ENCODE data around the gene FAM163B. TPM values are rescaled to one million over a fixed set of nuclear protein-coding genes. Genes with fewer than 3 reads are reported as not detected.

The FAM163B gene
- total RNA-seq, 1 donor from 2014 or later, result not detected

- DNase-seq (ENCODE audit: low read depth, low spot score), result no peak
- H3K9me3 Mint-ChIP-seq, result no peaks in the 10 kb centered on the region
- no peaks in the 10 kb centered on the region for H3K27me3 Mint-ChIP-seq (ENCODE audit: low read depth)
- peaks cover 16% of the 10 kb centered on the region for H3K4me1 Mint-ChIP-seq
- no peak overlapping the region for H3K4me3 Mint-ChIP-seq
- no peaks in the 10 kb centered on the region for H3K36me3 Mint-ChIP-seq (ENCODE audit: low read depth)
- TF ChIP-seq CTCF (conservative IDR thresholded peaks at IDR 0.05), result no peak
- no peak overlapping the region for H3K27ac Mint-ChIP-seq (ENCODE audit: unreplicated experiment)
Measured at GRCh38 chr9:133552236-133552635, 57.0 kb downstream of the FAM163B start.

GRCh38 chr9:133551446-133551845, 57.7 kb downstream of the FAM163B start:
- no peak for TF ChIP-seq CTCF (conservative IDR thresholded peaks at IDR 0.05)
- Mint-ChIP-seq H3K36me3 (ENCODE audit: low read depth) (no peaks in the 10 kb centered on the region), H3K27ac (ENCODE audit: unreplicated experiment) (no peak overlapping the region), H3K4me3 (no peak overlapping the region), H3K4me1 (peaks cover 17% of the 10 kb centered on the region), H3K9me3 (no peaks in the 10 kb centered on the region), H3K27me3 (ENCODE audit: low read depth) (no peaks in the 10 kb centered on the region)
- no peak for DNase-seq (ENCODE audit: low read depth, low spot score)

- no peak for TF ChIP-seq CTCF (conservative IDR thresholded peaks at IDR 0.05)
- no peak for DNase-seq (ENCODE audit: low read depth, low spot score)
- no peaks in the 10 kb centered on the region for H3K27me3 Mint-ChIP-seq (ENCODE audit: low read depth)
- H3K9me3 Mint-ChIP-seq, result no peaks in the 10 kb centered on the region
- no peaks in the 10 kb centered on the region for H3K36me3 Mint-ChIP-seq (ENCODE audit: low read depth)
- H3K27ac Mint-ChIP-seq (ENCODE audit: unreplicated experiment), result no peak overlapping the region
- H3K4me1 Mint-ChIP-seq, result peaks cover 5% of the 10 kb centered on the region
- H3K4me3 Mint-ChIP-seq, result no peak overlapping the region
Measured at GRCh38 chr9:133547116-133547515, 62.1 kb downstream of the FAM163B start.

GRCh38 chr9:133546287-133546680, 62.9 kb downstream of the FAM163B start:
- DNase-seq (ENCODE audit: low read depth, low spot score), result no peak
- peaks cover 4% of the 10 kb centered on the region for H3K4me1 Mint-ChIP-seq
- TF ChIP-seq CTCF (conservative IDR thresholded peaks at IDR 0.05), result no peak
- H3K27me3 Mint-ChIP-seq (ENCODE audit: low read depth), result no peaks in the 10 kb centered on the region
- H3K9me3 Mint-ChIP-seq, result no peaks in the 10 kb centered on the region
- H3K27ac Mint-ChIP-seq (ENCODE audit: unreplicated experiment), result no peak overlapping the region
- H3K4me3 Mint-ChIP-seq, result no peak overlapping the region
- no peaks in the 10 kb centered on the region for H3K36me3 Mint-ChIP-seq (ENCODE audit: low read depth)

GRCh38 chr9:133545494-133546286, 63.5 kb downstream of the FAM163B start:
- Mint-ChIP-seq H3K4me3 (no peak overlapping the region), H3K27ac (ENCODE audit: unreplicated experiment) (peak overlapping the region; percentile 35), H3K36me3 (ENCODE audit: low read depth) (no peaks in the 10 kb centered on the region), H3K9me3 (no peaks in the 10 kb centered on the region), H3K27me3 (ENCODE audit: low read depth) (no peaks in the 10 kb centered on the region), H3K4me1 (peaks cover 4% of the 10 kb centered on the region)
- DNase-seq (ENCODE audit: low read depth, low spot score), result no peak
- TF ChIP-seq CTCF (conservative IDR thresholded peaks at IDR 0.05), result no peak

Data from neural crest cell (in vitro differentiated cells).